Peyer's patch (tissue), 4 donors: ENCODE results near the gene CTBP2.

ENCODE experiments used
- CTCF ChIP-seq, 6 experiments: fragments of 450-650 bp in 4 of 6; fragments of 200-600 bp in 2 of 6; sonication (generic) in 1 of 6; IDR thresholded peaks; one replicate each; pipeline ENCODE4 v1.5.1; 2017 to 2019; ENCODE audit warnings: antibody characterized with exemption in 6 of 6, mild to moderate bottlenecking in 3 of 6, moderate library complexity in 1 of 6
- POLR2A ChIP-seq, 2 donors: fragments of 450-650 bp; IDR thresholded peaks; one replicate each; pipeline ENCODE4 v1.5.1; 2017; ENCODE audit warnings: antibody characterized with exemption in 2 of 2, mild to moderate bottlenecking in 2 of 2, moderate library complexity in 2 of 2

- TF ChIP-seq POLR2A (IDR thresholded peaks at IDR 0.05) (no peak), CTCF (IDR thresholded peaks at IDR 0.05) (no peak)
These were observed 143.7 kb downstream of the CTBP2 start for GRCh38 chr10:125016611-125017202.
